Tibial artery (tissue), 4 donors: Measurements from ENCODE around the gene ANXA5.
A peak's percentile ranks its signal among the peaks of the same experiment; 100 is the strongest.

Experiments used
- DNase-seq, 2 donors: peaks; one replicate each; pipeline ENCODE4 v3.0.0-alpha.2; 2019
- H3K27ac ChIP-seq, 2 donors: fragments of 200-600 bp; sonication (generic) in 1 of 2; 1 replicate in 1 of 2; 2 replicates in 1 of 2; pipeline ENCODE4 v1.5.1; 2018 to 2019; ENCODE audit warnings: mild to moderate bottlenecking in 1 of 2
- H3K27me3 ChIP-seq, 2 donors: fragments of 200-600 bp; sonication (generic) in 1 of 2; one replicate each; pipeline versions ENCODE4 v1.5.1 to v1.6.0; 2016 to 2019
- H3K36me3 ChIP-seq, 3 donors: fragments of 200-600 bp; sonication (generic) in 2 of 3; one replicate each; pipeline ENCODE4 v1.5.1; 2016 to 2019; ENCODE audit warnings: mild to moderate bottlenecking in 2 of 3
- H3K4me1 ChIP-seq, 4 donors: fragments of 200-600 bp; sonication (generic) in 2 of 4; 1 replicate in 3 of 4; 2 replicates in 1 of 4; pipeline ENCODE4 v1.5.1; 2016 to 2019
- H3K4me3 ChIP-seq, 2 donors: fragments of 200-600 bp; sonication (generic) in 1 of 2; 1 replicate in 1 of 2; 2 replicates in 1 of 2; pipeline ENCODE4 v1.5.1; 2018 to 2019; ENCODE audit warnings: mild to moderate bottlenecking in 2 of 2
- H3K9me3 ChIP-seq, 3 donors: fragments of 200-600 bp; sonication (generic) in 1 of 3; one replicate each; pipeline ENCODE4 v1.5.1; 2016 to 2019
- intact Hi-C: fragments of 100-400 bp; cut with DNase I; formaldehyde crosslinking; loops from one replicate; pipeline ENCODE4 v1.15.0; 2023; ENCODE audit warnings: low total_unique reads
- TF ChIP-seq, protein P1 (sequence below), 2 experiments: fragments of 200-600 bp in 1 of 2; fragments of 450-650 bp in 1 of 2; IDR thresholded peaks; one replicate each; pipeline ENCODE4 v1.5.1; 2017 to 2019; ENCODE audit warnings: antibody characterized with exemption in 2 of 2, mild to moderate bottlenecking in 1 of 2, moderate library complexity in 1 of 2

The ANXA5 gene

GRCh38 chr4:121696581-121697461 lies at the start of gene ANXA5:
TSS of gene ANXA5 (minus strand) at chr4:121696980. CDS start at chr4:121696589, 391 bp downstream.
- Histone ChIP-seq H3K4me3 (peak within 1 kb of the TSS; percentile 70 to 98), H3K27ac (peak within 1 kb of the TSS; percentile 95 to 100), H3K4me1 (peaks cover 0 to 48% (median 15%) of the 10 kb centered on the region in 4 donors), H3K9me3 (no peaks in the 10 kb centered on the region), H3K36me3 (no peaks in the 10 kb centered on the region), H3K27me3 (no peaks in the 10 kb centered on the region)
- TF ChIP-seq, protein P1, sequence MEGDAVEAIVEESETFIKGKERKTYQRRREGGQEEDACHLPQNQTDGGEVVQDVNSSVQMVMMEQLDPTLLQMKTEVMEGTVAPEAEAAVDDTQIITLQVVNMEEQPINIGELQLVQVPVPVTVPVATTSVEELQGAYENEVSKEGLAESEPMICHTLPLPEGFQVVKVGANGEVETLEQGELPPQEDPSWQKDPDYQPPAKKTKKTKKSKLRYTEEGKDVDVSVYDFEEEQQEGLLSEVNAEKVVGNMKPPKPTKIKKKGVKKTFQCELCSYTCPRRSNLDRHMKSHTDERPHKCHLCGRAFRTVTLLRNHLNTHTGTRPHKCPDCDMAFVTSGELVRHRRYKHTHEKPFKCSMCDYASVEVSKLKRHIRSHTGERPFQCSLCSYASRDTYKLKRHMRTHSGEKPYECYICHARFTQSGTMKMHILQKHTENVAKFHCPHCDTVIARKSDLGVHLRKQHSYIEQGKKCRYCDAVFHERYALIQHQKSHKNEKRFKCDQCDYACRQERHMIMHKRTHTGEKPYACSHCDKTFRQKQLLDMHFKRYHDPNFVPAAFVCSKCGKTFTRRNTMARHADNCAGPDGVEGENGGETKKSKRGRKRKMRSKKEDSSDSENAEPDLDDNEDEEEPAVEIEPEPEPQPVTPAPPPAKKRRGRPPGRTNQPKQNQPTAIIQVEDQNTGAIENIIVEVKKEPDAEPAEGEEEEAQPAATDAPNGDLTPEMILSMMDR (IDR thresholded peaks at IDR 0.05): peak in 1 of 2 experiments; percentile 14
- intact Hi-C loops: no loop called here
- peak; percentile 82 to 95 for DNase-seq

- intact Hi-C loops: no loop called here
- H3K27me3 ChIP-seq: no peaks in the 10 kb centered on the region
- H3K4me1 ChIP-seq: no peaks in the 10 kb centered on the region
- H3K36me3 ChIP-seq: no peaks in the 10 kb centered on the region
- no peak for DNase-seq
- TF ChIP-seq, protein P1 (IDR thresholded peaks at IDR 0.05): no peak
- no peak overlapping the region for H3K27ac ChIP-seq
- H3K4me3 ChIP-seq: no peak overlapping the region
- no peaks in the 10 kb centered on the region for H3K9me3 ChIP-seq
Observed at GRCh38 chr4:121742794-121743193, 46.0 kb upstream of the ANXA5 start.

GRCh38 chr4:121741751-121742150 lies 45.0 kb upstream of the ANXA5 start:
- TF ChIP-seq, protein P1 (IDR thresholded peaks at IDR 0.05): no peak
- Histone ChIP-seq H3K27ac (no peak overlapping the region), H3K4me1 (no peaks in the 10 kb centered on the region), H3K27me3 (no peaks in the 10 kb centered on the region), H3K4me3 (no peak overlapping the region), H3K36me3 (no peaks in the 10 kb centered on the region), H3K9me3 (no peaks in the 10 kb centered on the region)
- no peak for DNase-seq
- intact Hi-C loops: no loop called here

DNA sequence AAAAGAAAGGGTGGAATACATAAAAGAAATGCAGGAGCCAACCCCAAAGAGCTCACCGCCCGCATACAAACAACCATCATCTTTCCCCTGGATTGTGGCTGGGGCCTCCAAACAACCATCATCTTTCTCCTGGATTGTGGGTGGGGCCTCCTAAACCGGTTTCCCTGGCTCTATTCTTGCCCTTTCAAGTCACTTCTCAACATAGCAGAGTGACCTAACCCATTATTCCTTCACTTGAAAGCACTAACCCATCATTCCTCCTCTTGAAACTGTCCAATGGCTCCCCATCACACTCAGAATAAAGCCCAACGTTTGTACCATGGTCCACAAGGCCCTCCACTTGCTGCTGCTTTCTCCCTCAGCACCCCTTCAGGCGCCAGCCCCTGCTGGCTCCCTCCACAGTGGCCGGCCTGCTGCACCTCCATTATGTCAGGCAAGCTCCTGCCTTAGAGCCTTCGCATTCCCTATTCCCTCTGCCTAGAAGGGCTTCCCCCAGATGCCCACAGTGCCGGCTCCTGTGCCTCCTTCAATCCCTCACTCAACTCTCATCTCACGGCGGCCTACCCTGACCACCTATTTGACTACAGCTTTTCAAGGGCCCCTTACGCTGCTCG lies 44.1 kb upstream of the ANXA5 start:
- Histone ChIP-seq H3K4me3 (no peak overlapping the region), H3K36me3 (no peaks in the 10 kb centered on the region), H3K4me1 (no peaks in the 10 kb centered on the region), H3K9me3 (no peaks in the 10 kb centered on the region), H3K27me3 (no peaks in the 10 kb centered on the region), H3K27ac (no peak overlapping the region)
- intact Hi-C loops: no loop called here
- TF ChIP-seq, protein P1 (IDR thresholded peaks at IDR 0.05): no peak
- no peak for DNase-seq

- DNase-seq: no peak
- H3K4me1 ChIP-seq: no peaks in the 10 kb centered on the region
- H3K36me3 ChIP-seq: no peaks in the 10 kb centered on the region
- no peaks in the 10 kb centered on the region for H3K9me3 ChIP-seq
- H3K4me3 ChIP-seq: no peak overlapping the region
- H3K27me3 ChIP-seq: no peaks in the 10 kb centered on the region
- TF ChIP-seq, protein P1 (IDR thresholded peaks at IDR 0.05): no peak
- intact Hi-C loops: loop anchor here (10.0 kb wide), 1 partner anchor 545 kb away; no protein-coding TSS in a partner anchor
- no peak overlapping the region for H3K27ac ChIP-seq
Observed at GRCh38 chr4:121739575-121739974, 42.8 kb upstream of the ANXA5 start.
